ENCODE data around the gene RNU6-9.

RNU6-9 gene

DNA sequence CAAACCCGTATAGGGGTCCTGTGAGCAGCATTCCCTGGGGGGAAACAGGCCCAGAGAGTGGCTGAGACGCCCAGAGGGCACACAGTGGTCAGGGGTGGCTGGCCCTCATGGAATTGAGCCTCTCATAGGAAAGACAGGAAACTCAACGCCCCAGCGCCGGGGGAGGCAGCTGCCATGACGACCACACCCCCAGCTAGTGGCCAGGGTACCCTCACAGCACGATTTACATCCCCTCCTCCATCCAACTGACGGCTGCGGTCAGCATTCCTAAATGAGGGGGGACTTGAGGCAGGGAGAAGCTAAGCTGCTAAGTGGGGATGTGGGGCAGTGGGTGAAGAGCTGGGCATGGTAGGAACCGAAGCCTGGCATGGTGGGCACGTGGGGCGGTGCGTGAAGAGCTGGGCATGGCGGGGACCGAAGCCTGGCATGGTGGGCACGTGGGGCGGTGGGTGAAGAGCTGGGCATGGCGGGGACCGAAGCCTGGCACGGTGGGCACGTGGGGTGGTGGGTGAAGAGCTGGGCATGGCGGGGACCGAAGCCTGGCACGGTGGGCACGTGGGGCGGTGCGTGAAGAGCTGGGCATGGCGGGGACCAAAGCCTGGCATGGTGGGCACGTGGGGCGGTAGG lies 10.3 kb upstream of the RNU6-9 start:
- ATAC-seq: no peak

GRCh38 chr19:883661-884211 lies 9.5 kb upstream of the RNU6-9 start:
- ATAC-seq: no peak
- TF ChIP-seq ZC3H10 (CRISPR knock-in tag; IDR thresholded peaks at IDR 0.05) (no peak), ISL1 (CRISPR knock-in tag; IDR thresholded peaks at IDR 0.05) (no peak), ARNTL (CRISPR knock-in tag; IDR thresholded peaks at IDR 0.05; ENCODE audit: borderline replicate concordance, low read depth) (no peak), ZFP30 (CRISPR knock-in tag; IDR thresholded peaks at IDR 0.05) (no peak), PATZ1 (CRISPR knock-in tag; IDR thresholded peaks at IDR 0.05; ENCODE audit: borderline replicate concordance) (no peak), CSDC2 (CRISPR knock-in tag; IDR thresholded peaks at IDR 0.05) (no peak), RARB (CRISPR knock-in tag; IDR thresholded peaks at IDR 0.05) (no peak), ZNF565 (CRISPR knock-in tag; conservative IDR thresholded peaks at IDR 0.05; ENCODE audit: low read depth) (no peak), OSR1 (CRISPR knock-in tag; IDR thresholded peaks at IDR 0.05) (no peak), POU6F1 (CRISPR knock-in tag; IDR thresholded peaks at IDR 0.05; ENCODE audit: borderline replicate concordance, low read depth) (no peak), PPARA (CRISPR knock-in tag; IDR thresholded peaks at IDR 0.05; ENCODE audit: borderline replicate concordance) (no peak)

More for the DNA sequence above, 10.3 kb upstream of the RNU6-9 start:
- TF ChIP-seq GLIS3 (CRISPR knock-in tag; IDR thresholded peaks at IDR 0.05) (no peak), TSHZ2 (CRISPR knock-in tag; IDR thresholded peaks at IDR 0.05) (no peak), PATZ1 (CRISPR knock-in tag; IDR thresholded peaks at IDR 0.05; ENCODE audit: borderline replicate concordance) (no peak), SNAI2 (CRISPR knock-in tag; IDR thresholded peaks at IDR 0.05) (no peak), CSRNP3 (CRISPR knock-in tag; IDR thresholded peaks at IDR 0.05) (no peak), ESRRG (CRISPR knock-in tag; IDR thresholded peaks at IDR 0.05) (no peak), ISL1 (CRISPR knock-in tag; IDR thresholded peaks at IDR 0.05) (no peak), ARNTL (CRISPR knock-in tag; IDR thresholded peaks at IDR 0.05; ENCODE audit: borderline replicate concordance, low read depth) (no peak), CSDC2 (CRISPR knock-in tag; IDR thresholded peaks at IDR 0.05) (no peak), ZNF565 (CRISPR knock-in tag; conservative IDR thresholded peaks at IDR 0.05; ENCODE audit: low read depth) (no peak), BACH2 (CRISPR knock-in tag; IDR thresholded peaks at IDR 0.05; ENCODE audit: borderline replicate concordance) (no peak), TCF4 (CRISPR knock-in tag; IDR thresholded peaks at IDR 0.05; ENCODE audit: borderline replicate concordance) (no peak), ZFP3 (CRISPR knock-in tag; IDR thresholded peaks at IDR 0.05) (no peak), OSR1 (CRISPR knock-in tag; IDR thresholded peaks at IDR 0.05) (no peak), RARB (CRISPR knock-in tag; IDR thresholded peaks at IDR 0.05) (no peak), ZNF70 (CRISPR knock-in tag; IDR thresholded peaks at IDR 0.05) (no peak), ZFP30 (CRISPR knock-in tag; IDR thresholded peaks at IDR 0.05) (no peak), ZC3H10 (CRISPR knock-in tag; IDR thresholded peaks at IDR 0.05) (no peak), ZNF8 (CRISPR knock-in tag; IDR thresholded peaks at IDR 0.05) (no peak)
- TF ChIP-seq, protein P1, sequence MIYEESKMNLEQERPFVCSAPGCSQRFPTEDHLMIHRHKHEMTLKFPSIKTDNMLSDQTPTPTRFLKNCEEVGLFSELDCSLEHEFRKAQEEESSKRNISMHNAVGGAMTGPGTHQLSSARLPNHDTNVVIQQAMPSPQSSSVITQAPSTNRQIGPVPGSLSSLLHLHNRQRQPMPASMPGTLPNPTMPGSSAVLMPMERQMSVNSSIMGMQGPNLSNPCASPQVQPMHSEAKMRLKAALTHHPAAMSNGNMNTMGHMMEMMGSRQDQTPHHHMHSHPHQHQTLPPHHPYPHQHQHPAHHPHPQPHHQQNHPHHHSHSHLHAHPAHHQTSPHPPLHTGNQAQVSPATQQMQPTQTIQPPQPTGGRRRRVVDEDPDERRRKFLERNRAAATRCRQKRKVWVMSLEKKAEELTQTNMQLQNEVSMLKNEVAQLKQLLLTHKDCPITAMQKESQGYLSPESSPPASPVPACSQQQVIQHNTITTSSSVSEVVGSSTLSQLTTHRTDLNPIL (CRISPR knock-in tag; IDR thresholded peaks at IDR 0.05; ENCODE audit: low read depth): no peak

Data from SK-N-SH treated with all-trans-retinoic acid at 6 μM for 48 hours (cell line).